ENCODE results near the gene SENP6.

GRCh38 chr6:75633045-75633444 lies 31.4 kb downstream of the SENP6 start:
- TF ChIP-seq CTCF (IDR thresholded peaks at IDR 0.05), result no peak
- TF ChIP-seq POLR2A (IDR thresholded peaks at IDR 0.05), result no peak
